AG09309 (cell line): ENCODE results near the gene CHCHD3.
A peak's percentile ranks its signal among the peaks of the same experiment; 100 is the strongest.

ENCODE experiments used
- DNase-seq: peaks from one replicate; pipeline ENCODE4 v3.0.0-alpha.2; 2010; ENCODE audit warnings: low read depth
- H3K4me3 ChIP-seq: 2 replicates; pipeline ENCODE4 v1.5.1; 2011; ENCODE audit warnings: mild to moderate bottlenecking, low read depth, low read length, moderate library complexity; ENCODE audit not compliant: control insufficient read depth
- TF ChIP-seq, protein P1 (sequence below): IDR thresholded peaks from 2 replicates; pipeline ENCODE4 v1.5.1; 2011; ENCODE audit warnings: mild to moderate bottlenecking, low read depth, low read length, inconsistent platforms; ENCODE audit not compliant: insufficient read depth, control insufficient read depth; ENCODE audit errors: missing control alignments

Gene CHCHD3

DNA sequence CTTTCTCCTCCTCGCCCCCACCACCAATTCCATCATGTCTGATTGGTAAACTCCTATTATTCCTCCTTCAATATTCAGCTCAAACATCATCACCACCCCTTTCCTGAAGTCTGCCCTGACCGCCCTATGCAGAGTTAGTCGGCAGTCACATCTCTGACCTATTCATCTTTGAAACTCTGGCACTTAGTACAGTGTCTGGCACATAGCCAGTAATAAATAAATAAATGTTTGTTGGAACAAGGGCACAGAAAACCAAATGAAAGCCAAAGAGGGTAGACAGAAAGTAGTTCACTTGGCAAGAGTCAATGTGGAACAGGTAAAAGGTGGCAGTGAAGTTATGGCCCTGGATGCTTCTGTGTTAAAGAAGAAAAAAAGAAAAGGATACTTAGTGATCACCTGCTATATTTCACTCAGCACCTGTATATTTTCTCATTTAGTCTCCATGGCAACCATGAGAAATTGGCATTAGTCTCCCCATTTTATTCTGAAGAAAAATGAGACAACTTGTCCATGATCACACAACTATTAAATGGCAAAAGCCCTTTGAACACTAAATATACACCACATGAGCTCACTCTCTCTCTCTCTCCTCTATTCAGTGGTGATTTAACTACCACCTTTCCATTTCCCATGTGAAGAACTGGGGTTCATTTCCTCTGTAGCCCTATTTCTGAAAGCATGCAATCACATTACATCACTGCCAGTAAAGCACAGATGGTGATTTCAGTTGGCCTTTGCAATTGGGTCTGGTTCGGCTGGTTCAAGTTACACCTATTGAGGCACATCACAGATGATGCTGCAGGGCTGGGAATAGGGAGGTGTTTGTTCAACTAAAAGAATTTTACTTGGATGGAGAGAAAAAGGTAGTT is 25.3 kb downstream of the CHCHD3 start:
- DNase-seq = no peak
- TF ChIP-seq, protein P1, sequence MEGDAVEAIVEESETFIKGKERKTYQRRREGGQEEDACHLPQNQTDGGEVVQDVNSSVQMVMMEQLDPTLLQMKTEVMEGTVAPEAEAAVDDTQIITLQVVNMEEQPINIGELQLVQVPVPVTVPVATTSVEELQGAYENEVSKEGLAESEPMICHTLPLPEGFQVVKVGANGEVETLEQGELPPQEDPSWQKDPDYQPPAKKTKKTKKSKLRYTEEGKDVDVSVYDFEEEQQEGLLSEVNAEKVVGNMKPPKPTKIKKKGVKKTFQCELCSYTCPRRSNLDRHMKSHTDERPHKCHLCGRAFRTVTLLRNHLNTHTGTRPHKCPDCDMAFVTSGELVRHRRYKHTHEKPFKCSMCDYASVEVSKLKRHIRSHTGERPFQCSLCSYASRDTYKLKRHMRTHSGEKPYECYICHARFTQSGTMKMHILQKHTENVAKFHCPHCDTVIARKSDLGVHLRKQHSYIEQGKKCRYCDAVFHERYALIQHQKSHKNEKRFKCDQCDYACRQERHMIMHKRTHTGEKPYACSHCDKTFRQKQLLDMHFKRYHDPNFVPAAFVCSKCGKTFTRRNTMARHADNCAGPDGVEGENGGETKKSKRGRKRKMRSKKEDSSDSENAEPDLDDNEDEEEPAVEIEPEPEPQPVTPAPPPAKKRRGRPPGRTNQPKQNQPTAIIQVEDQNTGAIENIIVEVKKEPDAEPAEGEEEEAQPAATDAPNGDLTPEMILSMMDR = no peak
- H3K4me3 ChIP-seq = no peak overlapping the region

- no peak for DNase-seq
- no peak overlapping the region for H3K4me3 ChIP-seq
- TF ChIP-seq, protein P1 = no peak
Measured at GRCh38 chr7:133054162-133054840, 27.6 kb downstream of the CHCHD3 start.

DNA sequence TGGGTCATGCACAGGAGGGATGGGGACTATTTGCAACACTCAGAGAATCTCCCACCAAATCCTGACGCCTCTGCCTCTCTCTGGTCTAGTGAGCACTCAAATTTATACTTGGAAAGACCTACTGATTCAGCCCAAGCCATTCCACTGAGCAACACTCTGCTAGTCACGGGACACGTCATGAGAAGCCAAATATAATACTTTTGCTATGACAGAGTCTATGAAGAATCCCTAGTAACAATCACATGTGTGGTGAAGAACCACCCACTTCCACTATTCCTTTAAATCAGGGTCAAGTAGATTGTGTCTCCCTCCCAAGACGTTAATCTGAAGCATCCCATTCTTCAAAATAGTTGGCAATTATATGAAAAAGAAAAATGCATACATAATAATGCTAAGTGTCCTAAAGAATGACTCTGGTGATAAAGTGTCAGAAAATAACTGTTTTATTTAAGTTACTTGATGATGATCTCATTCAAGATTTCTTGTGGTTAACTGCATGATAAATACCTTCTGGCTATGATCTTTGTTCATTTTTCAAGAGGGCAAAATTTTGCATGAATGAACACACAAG is 28.5 kb downstream of the CHCHD3 start:
- H3K4me3 ChIP-seq = no peak overlapping the region
- peak; percentile 76 for DNase-seq
- TF ChIP-seq, protein P1 = no peak

DNA sequence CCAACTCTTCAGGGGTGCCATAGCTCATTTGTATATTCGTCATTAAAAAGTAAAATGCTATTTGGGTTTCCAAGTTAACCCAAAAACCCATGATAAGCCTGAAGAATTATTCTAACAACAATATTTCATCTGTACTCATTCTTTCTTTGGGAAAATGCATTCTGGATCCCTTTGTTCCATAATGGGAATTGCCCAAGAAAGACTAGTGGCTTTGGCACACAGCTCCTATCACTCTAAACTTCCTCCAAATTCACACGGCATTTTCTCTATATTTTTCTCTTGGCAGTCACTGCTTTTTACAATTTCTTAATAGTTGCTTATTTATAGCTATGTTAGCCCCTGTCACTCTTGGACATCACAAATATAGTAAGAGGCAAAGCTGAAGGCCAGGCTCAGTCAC is 29.1 kb downstream of the CHCHD3 start:
- H3K4me3 ChIP-seq = no peak overlapping the region
- no peak for DNase-seq
- TF ChIP-seq, protein P1 = no peak

DNA sequence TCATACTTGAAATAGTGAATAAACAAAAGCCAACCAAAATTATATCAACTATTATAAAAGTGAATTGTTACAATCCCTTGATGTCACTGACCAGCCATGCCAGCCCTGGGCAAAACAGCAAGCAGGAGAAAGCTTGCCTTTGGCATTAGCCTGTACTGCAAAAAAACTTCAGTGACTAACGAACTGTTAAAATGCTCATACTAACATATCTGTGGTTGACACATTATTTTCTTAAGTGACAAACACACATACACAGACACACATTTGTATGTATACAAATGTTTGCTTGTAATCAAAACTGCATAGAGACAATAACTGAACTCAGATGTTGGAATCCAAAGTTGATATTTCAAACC is 29.5 kb downstream of the CHCHD3 start:
- TF ChIP-seq, protein P1 = no peak
- H3K4me3 ChIP-seq = no peak overlapping the region

GRCh38 chr7:133051719-133052400 is 30.0 kb downstream of the CHCHD3 start:
- DNase-seq = no peak
- TF ChIP-seq, protein P1 = no peak
- no peak overlapping the region for H3K4me3 ChIP-seq

More for the DNA sequence above, 29.5 kb downstream of the CHCHD3 start:
- DNase-seq = no peak
